HepG2 (cell line): ENCODE results near the gene RHBDF2. TPM values are rescaled to one million over a fixed set of nuclear protein-coding genes. Genes with fewer than 3 reads are reported as not detected.

Experiments
- ASH2L ChIP-seq: fragments of 300-600, 200-600 bp; sonication (generic); IDR thresholded peaks from 2 replicates; pipeline ENCODE4 v1.7.0; 2017; ENCODE audit warnings: low read depth, mild to moderate bottlenecking, moderate library complexity, mixed read lengths, low read length; ENCODE audit not compliant: insufficient read length
- ATF5 ChIP-seq: sonication (generic); formaldehyde crosslinking; IDR thresholded peaks from 2 replicates; pipeline ENCODE4 v1.4.0; 2020; ENCODE audit warnings: mild to moderate bottlenecking, low read depth, missing genetic modification reagents
- DNMT1 ChIP-seq: sonication (generic); formaldehyde crosslinking; IDR thresholded peaks from 2 replicates; pipeline ENCODE4 v1.5.1; 2020; ENCODE audit warnings: mild to moderate bottlenecking, missing genetic modification reagents
- HNRNPL ChIP-seq: fragments of 200-400 bp; formaldehyde crosslinking; IDR thresholded peaks from 2 replicates; pipeline ENCODE4 v1.6.1; 2017; ENCODE audit warnings: mild to moderate bottlenecking, low read depth, low read length
- KLF12 ChIP-seq: sonication (generic); formaldehyde crosslinking; IDR thresholded peaks from 2 replicates; pipeline ENCODE4 v1.4.0; 2020; ENCODE audit warnings: missing genetic modification reagents, borderline replicate concordance
- MAFK ChIP-seq, 2 experiments: IDR thresholded peaks in 1 of 2; conservative IDR thresholded peaks in 1 of 2; 2 replicates each; pipeline ENCODE4 v1.6.1; 2011; ENCODE audit warnings: improper control_type of control experiment in 2 of 2, low read length in 2 of 2
- MED1 ChIP-seq: sonication (generic); formaldehyde crosslinking; IDR thresholded peaks from 2 replicates; pipeline ENCODE4 v1.4.0; 2020; ENCODE audit warnings: missing genetic modification reagents
- PITX1 ChIP-seq: sonication (generic); formaldehyde crosslinking; IDR thresholded peaks from 2 replicates; pipeline ENCODE4 v1.5.1; 2020; ENCODE audit warnings: mild to moderate bottlenecking, missing genetic modification reagents
- PLRG1 ChIP-seq: fragments of 450-650 bp; conservative IDR thresholded peaks from 2 replicates; pipeline ENCODE4 v1.6.1; 2016
- SIX4 ChIP-seq: sonication (generic); formaldehyde crosslinking; IDR thresholded peaks from 2 replicates; pipeline ENCODE4 v1.4.0; 2020; ENCODE audit warnings: missing genetic modification reagents
- SP1 ChIP-seq, 2 experiments: fragments of 450-650 bp in 1 of 2; sonication (generic) in 1 of 2; formaldehyde crosslinking in 1 of 2; IDR thresholded peaks; 2 replicates each; pipeline versions ENCODE4 v1.4.0 to v1.6.1; 2016 to 2020; ENCODE audit warnings: missing genetic modification reagents in 1 of 2
- TRAFD1 ChIP-seq: sonication (generic); formaldehyde crosslinking; IDR thresholded peaks from 2 replicates; pipeline ENCODE4 v1.5.1; 2020; ENCODE audit warnings: missing genetic modification reagents, mild to moderate bottlenecking, borderline replicate concordance
- ZNF138 ChIP-seq: sonication (generic); formaldehyde crosslinking; IDR thresholded peaks from 2 replicates; pipeline ENCODE4 v1.5.0; 2020; ENCODE audit warnings: mild to moderate bottlenecking, low read depth, missing genetic modification reagents
- ZNF260 ChIP-seq: sonication (generic); formaldehyde crosslinking; IDR thresholded peaks from 2 replicates; pipeline ENCODE4 v1.4.0; 2020; ENCODE audit warnings: missing genetic modification reagents, low read depth, mild to moderate bottlenecking, borderline replicate concordance
- ZNF280B ChIP-seq: sonication (generic); formaldehyde crosslinking; IDR thresholded peaks from 2 replicates; pipeline ENCODE4 v1.5.0; 2020; ENCODE audit warnings: missing genetic modification reagents, mild to moderate bottlenecking, borderline replicate concordance
- ZNF30 ChIP-seq: sonication (generic); formaldehyde crosslinking; IDR thresholded peaks from 2 replicates; pipeline ENCODE4 v1.5.0; 2020; ENCODE audit warnings: mild to moderate bottlenecking, missing genetic modification reagents
- ZNF33B ChIP-seq: sonication (generic); formaldehyde crosslinking; IDR thresholded peaks from 2 replicates; pipeline ENCODE4 v1.5.1; 2020; ENCODE audit warnings: mild to moderate bottlenecking, missing genetic modification reagents
- ZNF615 ChIP-seq: sonication (generic); formaldehyde crosslinking; IDR thresholded peaks from 2 replicates; pipeline ENCODE4 v1.5.0; 2020; ENCODE audit warnings: mild to moderate bottlenecking, missing genetic modification reagents, borderline replicate concordance
- ZNF720 ChIP-seq: sonication (generic); formaldehyde crosslinking; IDR thresholded peaks from 2 replicates; pipeline ENCODE4 v1.4.0; 2020; ENCODE audit warnings: missing genetic modification reagents
- ZNF740 ChIP-seq: sonication (generic); formaldehyde crosslinking; IDR thresholded peaks from 2 replicates; pipeline ENCODE4 v1.4.0; 2020; ENCODE audit warnings: missing genetic modification reagents
- ZNF747 ChIP-seq: sonication (generic); formaldehyde crosslinking; IDR thresholded peaks from 2 replicates; pipeline ENCODE4 v1.8.1; 2023; ENCODE audit warnings: missing genetic modification reagents, mild to moderate bottlenecking, borderline replicate concordance
- ZNF773 ChIP-seq: sonication (generic); formaldehyde crosslinking; IDR thresholded peaks from 2 replicates; pipeline ENCODE4 v1.4.0; 2020; ENCODE audit warnings: missing genetic modification reagents, borderline replicate concordance
- polyA plus RNA-seq, 8 experiments: library from polyadenylated mRNA; depleted of rRNA in 3 of 8; stranded (reverse) in 7 of 8; unstranded in 1 of 8; fragments of >200 nt; fragmentation: Illumina TruSeq in 4 of 8; extraction: Trizol in 4 of 8; gene quantifications; 2 replicates each; pipeline versions ENCODE4 v1.2.1 to v1.2.3, GENCODE V29; 2011 to 2016; ENCODE audit warnings: low read depth in 4 of 8, missing spikeins in 1 of 8, mixed read lengths in 1 of 8; ENCODE audit not compliant: insufficient read depth in 1 of 8
- total RNA-seq, 5 experiments: library from RNA; depleted of rRNA; stranded (reverse); fragments of >200 nt; fragmentation: Illumina TruSeq; extraction: Trizol; gene quantifications; 2 replicates each; pipeline ENCODE4 v1.2.3, GENCODE V29; 2016; ENCODE audit warnings: low read depth in 1 of 5

The RHBDF2 gene
- total and polyA plus RNA-seq, 2 of the 13 experiments (the other 11 are each of a cell fraction or from before 2014, with no cell fraction given), result 7.8 to 24.2 TPM

GRCh38 chr17:76497979-76498875 lies 3.0 kb downstream of the RHBDF2 start (continued):
- TF ChIP-seq ZNF773 (CRISPR knock-in tag) (0 out of 2 replicates have a peak, but pooled peaks have one; percentile 67), TRAFD1 (peak; percentile 55; the same call in 1 of the 2 replicates), DNMT1 (CRISPR knock-in tag) (peak; percentile 95; the same call in 1 of the 2 replicates), ZNF740 (CRISPR knock-in tag) (0 out of 2 replicates have a peak, but pooled peaks have one; percentile 38), HNRNPL (peak; percentile 94), SIX4 (0 out of 2 replicates have a peak, but pooled peaks have one; percentile 16), ZNF30 (peak; percentile 86), ZNF260 (CRISPR knock-in tag) (no peak), MED1 (CRISPR knock-in tag) (peak; percentile 77), KLF12 (CRISPR knock-in tag) (no peak), ZNF138 (no peak), ASH2L (no peak), ZNF280B (CRISPR knock-in tag) (peak; percentile 88), PITX1 (CRISPR knock-in tag) (peak; percentile 69), ZNF33B (CRISPR knock-in tag) (0 out of 2 replicates have a peak, but pooled peaks have one; percentile 69), ZNF615 (0 out of 2 replicates have a peak, but pooled peaks have one; percentile 21), SP1 (IDR thresholded peaks at IDR 0.05) (no peak), SP1 (CRISPR knock-in tag; IDR thresholded peaks at IDR 0.05) (0 out of 2 replicates have a peak, but pooled peaks have one; percentile 26), ATF5 (0 out of 2 replicates have a peak, but pooled peaks have one; percentile 15), MAFK (conservative IDR thresholded peaks at IDR 0.05 in 1 of 2, IDR thresholded peaks at IDR 0.05 in 1 of 2; ENCODE audit: low read length in 2 of 2) (no peak), ZNF720 (CRISPR knock-in tag) (no peak), ZNF747 (CRISPR knock-in tag) (peak; percentile 23; the same call in 1 of the 2 replicates), PLRG1 (no peak)
